Measurements from ENCODE around the gene CTDSPL.

CTDSPL gene

GRCh38 chr3:37891227-37891626 lies 29.5 kb downstream of the CTDSPL start:
- DNase-seq (ENCODE audit: low read depth) = no peak

DNA sequence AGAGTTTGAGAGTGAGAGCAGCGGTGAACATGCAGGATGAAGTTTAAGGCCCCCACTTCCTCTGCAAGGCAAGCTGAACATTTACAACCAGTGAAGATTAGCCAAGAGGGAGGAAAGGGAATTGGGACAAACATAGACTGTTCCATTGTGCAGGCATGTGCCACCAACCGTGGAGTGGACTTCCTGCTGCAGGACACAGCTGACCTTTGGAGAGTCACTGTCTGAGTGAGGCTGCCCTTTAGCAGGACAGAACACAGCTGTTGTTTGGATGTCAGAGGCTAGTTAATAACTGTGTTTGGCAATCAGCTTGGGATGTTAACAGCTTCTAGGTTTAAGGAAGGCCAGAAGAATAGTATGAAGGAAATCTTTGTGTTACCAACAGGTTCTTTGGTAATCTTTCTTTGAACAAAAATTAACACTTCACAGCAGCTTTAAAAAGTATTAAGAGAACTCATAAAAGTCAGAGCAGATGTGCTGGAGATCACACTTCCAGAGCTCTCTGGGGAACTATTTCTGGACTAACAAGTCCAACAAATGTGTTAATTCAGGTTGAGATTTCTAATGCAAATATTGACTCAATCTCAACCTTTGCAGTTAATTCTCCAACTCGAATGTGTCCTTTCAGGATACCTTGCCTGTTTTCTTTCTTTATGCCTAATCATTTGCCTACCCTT lies 31.4 kb downstream of the CTDSPL start:
- DNase-seq (ENCODE audit: low read depth) = no peak

DNA sequence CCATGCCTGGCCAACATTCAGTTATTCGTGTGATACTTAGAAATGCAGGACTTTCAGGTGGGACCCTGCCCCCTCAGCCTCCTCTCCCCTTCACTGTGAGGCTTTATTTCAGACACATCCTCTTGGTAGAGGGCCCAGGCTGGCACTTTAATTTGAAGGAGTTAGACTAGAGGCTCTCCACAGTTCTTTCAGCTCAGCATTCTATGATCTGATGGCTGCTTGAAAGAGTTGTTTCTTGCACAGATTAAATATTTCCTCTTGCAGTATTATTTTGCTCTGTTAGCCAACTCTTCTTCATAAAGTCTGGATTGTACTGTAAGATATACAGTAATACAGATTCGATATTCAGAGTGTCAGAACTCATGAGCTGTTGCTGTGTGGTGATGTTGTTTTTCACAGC lies 35.1 kb downstream of the CTDSPL start:
- no peak for DNase-seq (ENCODE audit: low read depth)

DNA sequence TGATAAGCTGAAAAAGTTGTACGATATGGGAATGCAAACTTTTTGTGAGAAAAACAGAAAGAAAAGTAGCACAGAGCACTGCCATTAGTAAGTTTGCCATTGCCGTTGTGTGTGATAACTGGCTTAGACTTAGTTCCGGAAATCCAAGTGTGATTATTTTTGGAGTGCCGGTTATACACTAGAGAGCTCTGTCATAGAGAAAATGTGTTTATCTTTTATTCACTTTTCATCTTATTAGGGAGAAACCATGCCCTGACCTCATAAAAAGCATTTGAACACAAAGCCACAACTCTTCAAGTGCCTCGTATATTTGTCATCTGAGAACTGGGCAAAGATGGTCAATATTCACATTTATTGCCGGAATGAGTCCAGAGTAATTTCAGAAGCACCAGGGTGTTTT lies 36.1 kb downstream of the CTDSPL start:
- no peak for DNase-seq (ENCODE audit: low read depth)

DNA sequence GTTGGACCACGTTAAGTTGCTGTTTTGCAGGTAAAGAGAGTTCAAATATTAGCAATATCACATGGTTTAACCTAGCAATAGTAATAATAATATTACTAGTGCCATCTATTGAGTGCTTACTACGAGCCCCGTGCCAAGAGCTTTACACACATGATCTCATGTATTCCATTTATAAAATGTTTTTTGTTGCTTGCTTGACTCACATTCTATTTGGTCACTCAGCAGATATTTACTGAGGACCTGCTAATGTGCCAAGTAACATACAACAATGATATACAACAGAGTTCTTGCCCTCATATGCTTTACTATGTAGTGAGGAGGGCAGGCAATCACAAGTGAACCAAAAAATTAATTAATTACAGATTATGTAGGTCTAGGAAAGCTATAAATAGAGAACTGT lies 36.7 kb downstream of the CTDSPL start:
- no peak for DNase-seq (ENCODE audit: low read depth)

DNA sequence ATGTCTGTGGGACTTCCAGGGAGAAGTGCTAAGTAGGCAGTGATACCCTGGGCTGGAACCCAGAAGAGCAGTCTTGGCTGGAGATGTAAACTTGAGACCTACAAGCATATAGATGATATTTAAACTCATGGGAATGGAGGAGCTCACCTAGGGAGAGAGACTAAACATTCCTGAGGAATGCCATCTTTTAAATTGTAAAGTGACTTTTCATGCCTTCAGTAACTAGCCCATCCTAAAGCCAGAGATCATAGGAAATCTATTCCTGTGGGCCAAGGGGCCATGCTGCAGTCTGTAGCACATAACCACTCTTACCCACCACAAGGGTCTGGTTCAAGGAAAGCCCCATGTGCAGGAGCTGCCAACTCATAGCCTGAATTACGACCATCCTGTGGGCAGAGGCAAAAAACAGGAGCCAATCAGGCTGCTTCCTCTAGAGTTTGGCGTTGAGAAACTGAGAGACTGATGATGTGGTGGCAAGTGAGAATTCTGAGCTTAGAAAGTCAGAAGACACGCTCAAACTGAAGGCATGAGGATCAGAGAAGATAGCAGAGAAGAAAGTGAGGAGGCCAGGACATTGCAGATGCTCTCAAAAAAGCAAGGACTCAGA lies 37.5 kb downstream of the CTDSPL start:
- DNase-seq (ENCODE audit: low read depth) = no peak

- DNase-seq (ENCODE audit: low read depth) = no peak
These were observed 38.1 kb downstream of the CTDSPL start for GRCh38 chr3:37899711-37900306.

GRCh38 chr3:37901721-37902120 lies 40.0 kb downstream of the CTDSPL start:
- DNase-seq (ENCODE audit: low read depth) = no peak

- no peak for DNase-seq (ENCODE audit: low read depth)
These were observed 41.0 kb downstream of the CTDSPL start for GRCh38 chr3:37902674-37903073.

DNA sequence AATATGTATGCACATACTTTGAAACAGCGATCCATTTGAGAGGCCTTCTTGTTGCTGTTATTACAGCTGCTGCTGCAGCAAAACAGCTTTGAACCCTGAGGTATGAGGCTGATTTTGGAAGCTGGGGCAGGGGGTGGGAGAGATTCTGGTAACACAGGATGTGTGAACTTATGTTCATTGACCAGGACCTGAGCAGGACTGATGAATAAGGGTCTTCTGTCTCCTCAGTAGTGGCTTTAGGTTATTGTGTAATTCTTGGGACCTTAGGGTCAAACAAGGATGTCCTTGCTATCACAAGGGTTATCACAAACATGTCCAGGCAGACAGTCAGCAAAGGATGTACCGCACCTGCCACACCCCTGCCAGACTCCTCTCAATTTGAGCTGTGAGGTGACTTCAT lies 41.6 kb downstream of the CTDSPL start:
- no peak for DNase-seq (ENCODE audit: low read depth)

- no peak for DNase-seq (ENCODE audit: low read depth)
These were observed 42.1 kb downstream of the CTDSPL start for GRCh38 chr3:37903734-37904133.

- no peak for DNase-seq (ENCODE audit: low read depth)
These were observed 42.9 kb downstream of the CTDSPL start for GRCh38 chr3:37904601-37905000.

- DNase-seq (ENCODE audit: low read depth) = no peak
These were observed 43.7 kb downstream of the CTDSPL start for GRCh38 chr3:37905346-37905745.

DNA sequence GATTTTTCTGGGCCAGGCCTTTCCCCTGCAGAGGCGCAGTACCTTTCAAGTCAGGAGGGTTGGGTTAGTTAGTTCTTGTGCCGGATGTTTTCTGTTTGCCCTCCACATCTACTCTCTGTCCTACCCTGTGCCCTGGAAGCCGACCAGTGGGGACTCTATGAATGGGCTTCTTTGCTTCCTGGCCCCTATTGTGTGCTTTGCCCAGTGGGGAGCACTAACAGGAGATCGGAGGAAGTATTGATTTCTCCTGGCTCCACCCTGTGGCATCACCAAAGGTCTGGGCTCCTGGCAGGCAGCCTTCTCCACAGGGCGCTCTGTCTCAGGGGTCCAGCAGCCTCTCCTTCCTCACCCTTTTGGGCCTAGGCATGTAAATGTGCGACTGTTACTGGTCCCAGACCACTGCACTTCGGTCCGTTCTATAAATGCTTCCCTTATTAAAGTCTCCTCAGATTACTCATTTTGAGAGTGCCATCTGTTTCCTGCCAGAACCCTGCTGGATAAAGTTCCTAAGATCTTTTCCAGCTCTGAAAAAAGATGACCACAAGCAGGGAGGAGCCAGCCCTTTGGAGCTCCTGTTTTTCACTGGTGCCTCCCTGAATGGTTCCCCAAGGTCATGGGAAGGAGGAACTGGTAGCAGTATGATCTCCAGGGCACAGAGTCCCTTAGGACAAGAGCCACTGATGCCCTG lies 44.5 kb downstream of the CTDSPL start:
- DNase-seq (ENCODE audit: low read depth) = no peak

GRCh38 chr3:37906734-37907282 lies 45.1 kb downstream of the CTDSPL start:
- DNase-seq (ENCODE audit: low read depth) = no peak

GRCh38 chr3:37907371-37907770 lies 45.7 kb downstream of the CTDSPL start:
- no peak for DNase-seq (ENCODE audit: low read depth)

DNA sequence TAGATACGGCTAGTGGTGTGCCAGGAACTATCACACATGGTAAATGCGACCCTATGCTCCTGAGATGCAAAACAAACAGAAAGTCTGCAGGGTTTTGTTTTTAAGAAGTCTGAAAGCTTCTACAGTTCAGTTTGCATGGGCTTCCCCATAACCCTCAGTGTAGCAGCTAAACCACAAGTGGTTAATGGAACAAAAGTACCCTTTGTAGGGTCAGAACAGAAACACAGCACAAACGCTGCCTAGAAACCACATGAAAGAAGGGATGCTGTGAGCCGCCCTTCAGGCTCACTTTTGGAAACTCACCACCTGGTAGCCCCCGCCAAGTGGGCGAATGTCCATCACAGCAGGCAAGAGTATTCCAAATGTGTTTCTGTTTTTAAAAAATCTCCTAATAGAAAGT lies 46.2 kb downstream of the CTDSPL start:
- no peak for DNase-seq (ENCODE audit: low read depth)

- DNase-seq (ENCODE audit: low read depth) = no peak
These were observed 47.6 kb downstream of the CTDSPL start for GRCh38 chr3:37909067-37909911.

DNA sequence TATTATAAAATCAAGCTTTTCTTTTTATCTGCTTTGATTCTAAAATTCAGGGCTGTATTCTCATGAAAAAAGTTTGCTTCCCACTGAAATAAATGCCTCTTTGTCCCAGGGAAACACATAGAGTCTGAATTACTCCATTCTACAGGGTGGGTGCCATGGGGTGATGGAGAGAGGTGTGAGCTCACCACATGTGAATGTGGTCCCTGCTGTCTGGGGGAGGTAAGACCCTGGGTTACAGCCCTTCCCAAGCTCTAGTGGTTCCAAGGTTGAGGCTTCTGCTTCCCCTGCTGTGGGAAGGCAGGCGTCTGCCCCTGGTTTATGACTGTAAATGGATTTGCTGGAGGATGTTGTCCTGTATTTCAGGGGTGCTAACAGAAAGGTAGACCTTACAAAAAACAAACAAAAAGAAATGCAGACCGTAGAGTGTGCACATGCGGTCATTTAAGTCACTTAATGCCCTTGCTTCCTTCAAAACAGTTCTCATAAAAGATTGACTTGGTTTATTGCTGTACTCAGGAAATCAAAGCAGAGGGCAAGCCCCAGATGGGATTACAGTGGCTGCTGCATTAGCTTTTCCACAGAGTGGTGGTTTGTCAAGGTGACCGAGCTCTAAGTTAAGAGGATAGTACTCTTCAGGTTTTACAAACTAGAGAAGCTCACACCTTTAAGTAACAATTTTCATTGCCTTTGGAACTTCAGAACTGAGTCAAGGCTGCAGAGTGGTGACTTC lies 49.2 kb downstream of the CTDSPL start:
- no peak for DNase-seq (ENCODE audit: low read depth)

DNA sequence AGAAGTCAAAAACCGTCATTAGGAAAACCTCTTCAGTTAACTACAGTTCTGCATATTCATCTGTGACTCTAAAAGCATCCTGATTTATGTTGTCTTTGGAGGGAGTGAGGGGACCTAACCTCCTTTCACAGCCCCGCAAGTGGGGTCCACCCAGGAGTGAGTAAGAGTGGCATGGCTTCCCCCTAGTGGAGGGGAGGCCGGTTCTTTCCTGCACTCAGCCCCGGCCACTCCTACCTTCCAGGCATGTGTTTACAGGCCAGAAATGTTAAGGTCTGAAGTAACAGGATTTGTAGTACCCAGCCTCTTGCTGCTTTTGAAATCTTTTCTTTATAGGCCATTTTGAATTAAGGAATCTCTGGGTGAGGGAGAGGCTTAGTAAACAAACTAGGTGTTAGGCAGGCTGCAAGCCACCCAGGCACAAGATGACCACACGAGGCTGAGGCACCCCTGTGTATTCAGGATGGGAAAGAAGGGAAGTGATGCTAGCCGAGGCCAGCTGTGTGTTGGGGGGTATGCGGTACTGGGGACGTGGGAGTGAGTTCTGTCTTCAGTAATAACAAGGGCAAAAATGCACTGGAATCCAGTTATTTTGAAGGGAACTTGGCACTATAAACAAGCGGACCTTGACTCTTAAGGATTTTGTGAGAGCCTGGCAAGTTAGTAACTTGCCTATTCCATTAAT lies 50.5 kb downstream of the CTDSPL start:
- no peak for DNase-seq (ENCODE audit: low read depth)

GRCh38 chr3:37913522-37913921 lies 51.8 kb downstream of the CTDSPL start:
- DNase-seq (ENCODE audit: low read depth) = no peak
